ENCODE measurements around the gene HS3ST4.

HS3ST4 gene

DNA sequence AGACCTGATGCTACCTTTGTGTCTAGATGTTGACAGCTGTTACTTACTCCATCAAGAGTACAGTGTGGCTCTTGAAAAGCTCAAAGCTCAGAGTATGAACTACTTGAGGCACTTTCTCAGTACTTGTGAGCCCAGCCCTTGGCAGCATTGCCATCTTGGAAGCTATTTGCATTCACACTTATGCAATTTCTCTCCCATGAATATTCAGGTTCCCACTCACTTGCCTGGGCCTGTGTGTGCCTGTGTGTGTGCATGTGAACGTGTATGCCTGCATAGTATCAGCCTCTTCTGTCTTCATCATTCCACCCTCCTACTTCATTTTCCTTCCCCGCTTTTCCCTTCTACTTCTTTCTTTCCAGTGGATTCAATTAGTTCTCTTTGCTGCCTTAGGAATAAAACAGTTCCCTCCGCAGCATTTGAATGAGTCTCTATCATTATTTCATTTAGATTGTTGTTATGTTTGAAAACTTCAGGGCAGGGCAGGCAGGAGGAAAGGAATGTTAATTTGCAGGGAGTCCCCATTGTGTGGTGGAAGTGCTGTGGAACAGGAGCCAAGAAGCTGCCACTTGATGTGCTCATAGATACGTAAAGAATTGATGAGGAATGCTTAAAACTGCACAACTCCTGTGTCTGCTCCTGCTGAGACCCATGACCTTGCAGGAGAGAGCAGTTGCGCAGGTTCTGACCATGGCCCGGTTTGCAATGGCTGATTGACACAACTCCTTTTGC lies 58.9 kb downstream of the HS3ST4 start:
- no peak overlapping the region for H3K4me3 ChIP-seq (ENCODE audit: low read length)
- WGBS (ENCODE audit: extremely low coverage, insufficient coverage, low lambda C conversion rate) = no CpG with 5 or more reads among the region's 6 CpGs

DNA sequence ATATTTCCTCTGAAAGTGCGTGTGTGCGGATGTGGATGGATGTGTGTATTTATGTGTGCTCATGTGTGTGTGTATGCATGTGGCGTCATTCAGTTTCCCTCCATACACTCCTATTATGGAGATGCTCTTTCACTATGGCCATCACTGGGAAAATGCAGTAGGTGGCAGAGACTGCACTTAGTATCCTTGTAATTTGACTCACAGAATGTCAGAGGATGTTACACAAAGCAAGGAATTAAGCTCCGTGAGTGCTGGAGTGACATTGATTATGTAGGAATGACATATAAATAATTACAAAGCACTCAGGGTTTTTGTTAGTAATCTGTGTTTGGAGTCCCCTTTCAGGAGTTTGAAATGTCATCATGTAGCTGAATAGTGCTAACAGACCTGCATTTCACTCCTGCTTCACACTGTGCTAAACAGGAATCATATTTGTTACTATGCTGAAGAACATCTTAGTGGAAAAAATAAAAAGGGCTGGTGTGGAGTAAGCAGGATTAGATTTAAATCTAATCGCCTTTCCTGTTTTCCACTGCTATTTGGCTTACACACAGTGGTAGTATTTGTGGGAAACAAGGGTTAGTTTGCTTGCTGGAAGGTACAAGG lies 59.6 kb downstream of the HS3ST4 start:
- no peak overlapping the region for H4K8ac ChIP-seq (ENCODE audit: low read depth, low read length)
- H2AK5ac ChIP-seq (ENCODE audit: low read length) = no peak overlapping the region
- H3K4me2 ChIP-seq (ENCODE audit: low read length) = no peak overlapping the region
- DNase-seq = no peak
- H3K56ac ChIP-seq (ENCODE audit: low read length) = no peak overlapping the region
- no peak overlapping the region for H4K5ac ChIP-seq (ENCODE audit: low read length)
- H3K4ac ChIP-seq (ENCODE audit: low read depth, low read length) = no peak overlapping the region
- H3K4me3 ChIP-seq (ENCODE audit: low read length) = no peak overlapping the region
- no peak overlapping the region for H3K23ac ChIP-seq (ENCODE audit: low read length)
- H2BK15ac ChIP-seq (replicated peaks; ENCODE audit: low read depth) = no peak overlapping the region
- H3K79me2 ChIP-seq (ENCODE audit: control insufficient read depth, insufficient read depth, low read length) = no peaks in the 10 kb centered on the region
- H3K27me3 ChIP-seq (ENCODE audit: insufficient read depth, low read length, poor library complexity) = no peaks in the 10 kb centered on the region
- H3K9ac ChIP-seq (ENCODE audit: low read length) = no peak overlapping the region
- H3K79me1 ChIP-seq (ENCODE audit: low read length) = no peaks in the 10 kb centered on the region
- H3K27ac ChIP-seq (ENCODE audit: low read depth, low read length) = no peak overlapping the region
- no CpG with 5 or more reads among the region's 5 CpGs for WGBS (ENCODE audit: extremely low coverage, insufficient coverage, low lambda C conversion rate)
- no peaks in the 10 kb centered on the region for H3K4me1 ChIP-seq (ENCODE audit: control insufficient read depth, low read depth, low read length)
- no peak overlapping the region for H2BK5ac ChIP-seq (ENCODE audit: low read length)
- no peaks in the 10 kb centered on the region for H3K36me3 ChIP-seq (ENCODE audit: control insufficient read depth, insufficient read depth, low read length)
- no peak overlapping the region for H3K18ac ChIP-seq (ENCODE audit: low read length)
- no peak overlapping the region for H2BK120ac ChIP-seq (ENCODE audit: low read depth, low read length)

More for the DNA sequence above, 58.9 kb downstream of the HS3ST4 start:
- Histone ChIP-seq H4K5ac (ENCODE audit: low read length) (no peak overlapping the region), H3K56ac (ENCODE audit: low read length) (no peak overlapping the region), H3K79me1 (ENCODE audit: low read length) (no peaks in the 10 kb centered on the region), H3K4me2 (ENCODE audit: low read length) (no peak overlapping the region), H2AK5ac (ENCODE audit: low read length) (no peak overlapping the region), H3K4ac (ENCODE audit: low read depth, low read length) (no peak overlapping the region), H3K36me3 (ENCODE audit: control insufficient read depth, insufficient read depth, low read length) (no peaks in the 10 kb centered on the region), H2BK120ac (ENCODE audit: low read depth, low read length) (no peak overlapping the region), H3K27me3 (ENCODE audit: insufficient read depth, low read length, poor library complexity) (no peaks in the 10 kb centered on the region), H4K8ac (ENCODE audit: low read depth, low read length) (no peak overlapping the region), H2BK15ac (replicated peaks; ENCODE audit: low read depth) (no peak overlapping the region), H3K27ac (ENCODE audit: low read depth, low read length) (no peak overlapping the region), H3K18ac (ENCODE audit: low read length) (no peak overlapping the region), H3K79me2 (ENCODE audit: control insufficient read depth, insufficient read depth, low read length) (no peaks in the 10 kb centered on the region), H3K23ac (ENCODE audit: low read length) (no peak overlapping the region), H3K4me1 (ENCODE audit: control insufficient read depth, low read depth, low read length) (no peaks in the 10 kb centered on the region), H3K9ac (ENCODE audit: low read length) (no peak overlapping the region), H2BK5ac (ENCODE audit: low read length) (no peak overlapping the region)
- no peak for DNase-seq

DNA sequence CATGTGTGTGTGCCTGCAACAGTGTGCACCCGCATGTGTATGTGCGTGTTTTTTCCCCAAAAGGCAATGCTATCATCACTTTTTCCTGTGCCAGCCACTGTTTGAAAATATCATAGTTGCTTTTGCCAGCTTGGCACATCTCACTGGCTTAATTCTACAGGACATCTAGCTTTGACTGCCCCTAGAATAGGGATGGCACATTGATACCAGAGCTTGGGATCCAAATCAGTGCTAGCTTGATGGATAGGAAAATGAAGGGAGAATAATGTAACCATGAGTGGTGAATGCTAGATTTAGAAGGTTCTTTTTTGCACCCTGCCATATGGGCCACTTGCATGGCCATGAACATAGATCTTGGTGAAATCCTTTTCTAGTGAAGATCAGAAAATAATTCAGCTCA lies 72.7 kb downstream of the HS3ST4 start:
- no peak overlapping the region for H2BK5ac ChIP-seq (ENCODE audit: low read length)
- H3K4me2 ChIP-seq (ENCODE audit: low read length) = no peak overlapping the region
- no peak overlapping the region for H3K27ac ChIP-seq (ENCODE audit: low read depth, low read length)
- H3K4me1 ChIP-seq (ENCODE audit: control insufficient read depth, low read depth, low read length) = no peaks in the 10 kb centered on the region
- no peak for DNase-seq
- H3K79me2 ChIP-seq (ENCODE audit: control insufficient read depth, insufficient read depth, low read length) = no peaks in the 10 kb centered on the region
- no peak overlapping the region for H2AK5ac ChIP-seq (ENCODE audit: low read length)
- no peak overlapping the region for H3K18ac ChIP-seq (ENCODE audit: low read length)
- no peak overlapping the region for H3K9ac ChIP-seq (ENCODE audit: low read length)
- H3K4me3 ChIP-seq (ENCODE audit: low read length) = no peak overlapping the region
- no peak overlapping the region for H4K5ac ChIP-seq (ENCODE audit: low read length)
- no peak overlapping the region for H3K4ac ChIP-seq (ENCODE audit: low read depth, low read length)
- H3K79me1 ChIP-seq (ENCODE audit: low read length) = no peaks in the 10 kb centered on the region
- no peak overlapping the region for H3K23ac ChIP-seq (ENCODE audit: low read length)
- H3K56ac ChIP-seq (ENCODE audit: low read length) = no peak overlapping the region
- H2BK120ac ChIP-seq (ENCODE audit: low read depth, low read length) = no peak overlapping the region
- no CpG with 5 or more reads among the region's 2 CpGs for WGBS (ENCODE audit: extremely low coverage, insufficient coverage, low lambda C conversion rate)
- no peaks in the 10 kb centered on the region for H3K27me3 ChIP-seq (ENCODE audit: insufficient read depth, low read length, poor library complexity)
- H3K36me3 ChIP-seq (ENCODE audit: control insufficient read depth, insufficient read depth, low read length) = no peaks in the 10 kb centered on the region
- H4K8ac ChIP-seq (ENCODE audit: low read depth, low read length) = no peak overlapping the region
- no peak overlapping the region for H2BK15ac ChIP-seq (replicated peaks; ENCODE audit: low read depth)

DNA sequence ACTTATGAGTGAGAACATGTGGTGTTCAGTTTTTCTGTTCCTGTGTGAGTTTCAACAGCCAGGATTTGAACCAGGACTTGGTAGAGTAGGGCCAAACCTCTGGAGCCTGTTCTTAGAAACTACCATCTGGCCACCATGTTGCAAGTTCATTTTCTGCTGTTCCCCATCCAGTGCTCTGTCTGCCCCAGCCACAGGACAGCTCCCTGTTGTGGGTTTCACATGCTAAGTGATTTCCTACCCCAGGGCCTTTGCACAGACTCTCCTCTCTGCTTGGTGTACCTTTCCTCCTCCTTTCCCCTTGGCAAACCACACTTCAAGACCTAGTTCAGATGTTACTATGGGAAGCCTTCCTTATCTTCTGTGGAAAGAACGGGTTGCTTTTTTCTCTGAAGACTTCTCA lies 79.5 kb downstream of the HS3ST4 start:
- no peaks in the 10 kb centered on the region for H3K79me2 ChIP-seq (ENCODE audit: control insufficient read depth, insufficient read depth, low read length)
- no peak overlapping the region for H3K27ac ChIP-seq (ENCODE audit: low read depth, low read length)
- H2BK120ac ChIP-seq (ENCODE audit: low read depth, low read length) = no peak overlapping the region
- H3K4ac ChIP-seq (ENCODE audit: low read depth, low read length) = no peak overlapping the region
- H3K79me1 ChIP-seq (ENCODE audit: low read length) = peaks cover 4% of the 10 kb centered on the region
- peaks cover 6% of the 10 kb centered on the region for H3K4me1 ChIP-seq (ENCODE audit: control insufficient read depth, low read depth, low read length)
- H4K5ac ChIP-seq (ENCODE audit: low read length) = no peak overlapping the region
- no peak overlapping the region for H3K9ac ChIP-seq (ENCODE audit: low read length)
- no peak overlapping the region for H3K4me3 ChIP-seq (ENCODE audit: low read length)
- no peak overlapping the region for H2AK5ac ChIP-seq (ENCODE audit: low read length)
- H3K56ac ChIP-seq (ENCODE audit: low read length) = no peak overlapping the region
- no peak overlapping the region for H3K23ac ChIP-seq (ENCODE audit: low read length)
- no peaks in the 10 kb centered on the region for H3K36me3 ChIP-seq (ENCODE audit: control insufficient read depth, insufficient read depth, low read length)
- H2BK15ac ChIP-seq (replicated peaks; ENCODE audit: low read depth) = no peak overlapping the region
- no peak overlapping the region for H2BK5ac ChIP-seq (ENCODE audit: low read length)
- WGBS (ENCODE audit: extremely low coverage, insufficient coverage, low lambda C conversion rate) = no CpG with 5 or more reads among the region's 1 CpG
- H3K4me2 ChIP-seq (ENCODE audit: low read length) = no peak overlapping the region
- DNase-seq = no peak
- no peaks in the 10 kb centered on the region for H3K27me3 ChIP-seq (ENCODE audit: insufficient read depth, low read length, poor library complexity)
- no peak overlapping the region for H4K8ac ChIP-seq (ENCODE audit: low read depth, low read length)
- no peak overlapping the region for H3K18ac ChIP-seq (ENCODE audit: low read length)

DNA sequence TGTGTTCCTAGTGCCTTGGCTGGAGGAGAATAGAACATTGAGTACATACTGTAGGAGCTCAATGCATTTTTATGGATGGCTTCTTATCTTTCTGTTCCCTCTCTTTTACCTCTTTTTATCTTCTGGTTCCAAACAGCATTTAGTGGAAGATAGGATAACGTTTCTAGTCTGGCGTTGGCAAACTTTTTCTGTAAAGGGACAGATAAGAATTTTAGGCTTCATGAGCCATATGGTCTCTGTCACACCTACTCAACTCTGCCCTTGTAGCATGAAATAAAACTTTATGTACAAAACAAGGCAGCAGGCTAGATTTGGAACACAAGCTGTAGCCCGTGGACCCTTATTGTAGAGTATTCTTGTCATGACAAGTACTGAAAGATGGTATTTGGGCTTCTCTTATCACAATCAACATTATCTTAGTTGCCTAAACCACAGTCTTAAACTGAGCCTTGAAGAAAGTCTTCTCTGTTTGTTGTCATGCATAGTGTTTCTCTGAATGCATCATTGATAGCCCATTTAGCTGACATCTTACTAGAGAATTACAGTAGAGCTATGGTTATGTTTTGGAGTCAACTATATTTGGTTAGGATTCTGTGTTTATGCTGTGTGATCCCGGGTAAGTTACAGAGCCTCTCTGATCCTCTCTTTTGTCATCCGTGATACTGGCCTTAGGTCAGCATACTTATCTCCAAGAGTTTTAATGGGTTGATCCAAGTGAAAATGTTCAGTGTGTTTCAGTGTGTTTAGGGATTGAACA lies 80.2 kb downstream of the HS3ST4 start:
- Histone ChIP-seq H2AK5ac (ENCODE audit: low read length) (no peak overlapping the region), H4K8ac (ENCODE audit: low read depth, low read length) (no peak overlapping the region), H3K27me3 (ENCODE audit: insufficient read depth, low read length, poor library complexity) (no peaks in the 10 kb centered on the region), H2BK120ac (ENCODE audit: low read depth, low read length) (no peak overlapping the region), H3K36me3 (ENCODE audit: control insufficient read depth, insufficient read depth, low read length) (no peaks in the 10 kb centered on the region), H2BK5ac (ENCODE audit: low read length) (no peak overlapping the region), H3K4ac (ENCODE audit: low read depth, low read length) (no peak overlapping the region), H3K23ac (ENCODE audit: low read length) (no peak overlapping the region), H3K4me1 (ENCODE audit: control insufficient read depth, low read depth, low read length) (peaks cover 6% of the 10 kb centered on the region), H3K9ac (ENCODE audit: low read length) (no peak overlapping the region), H3K79me2 (ENCODE audit: control insufficient read depth, insufficient read depth, low read length) (no peaks in the 10 kb centered on the region), H3K18ac (ENCODE audit: low read length) (no peak overlapping the region), H2BK15ac (replicated peaks; ENCODE audit: low read depth) (no peak overlapping the region), H4K5ac (ENCODE audit: low read length) (no peak overlapping the region), H3K56ac (ENCODE audit: low read length) (no peak overlapping the region), H3K27ac (ENCODE audit: low read depth, low read length) (no peak overlapping the region), H3K4me3 (ENCODE audit: low read length) (no peak overlapping the region), H3K79me1 (ENCODE audit: low read length) (peaks cover 4% of the 10 kb centered on the region), H3K4me2 (ENCODE audit: low read length) (no peak overlapping the region)
- peak; percentile 34 for DNase-seq
- WGBS (ENCODE audit: extremely low coverage, insufficient coverage, low lambda C conversion rate) = no CpG with 5 or more reads among the region's 5 CpGs
